Effector CD8-positive, alpha-beta T cell (primary cell): ENCODE data around the gene CECR2.

Source experiments
- DNase-seq: peaks from one replicate; lab custom pipeline; 2025; lab: John Stamatoyannopoulos, UW

CECR2 gene

GRCh38 chr22:17569971-17570511 is 200.8 kb downstream of the CECR2 start:
- no peak for DNase-seq

DNA sequence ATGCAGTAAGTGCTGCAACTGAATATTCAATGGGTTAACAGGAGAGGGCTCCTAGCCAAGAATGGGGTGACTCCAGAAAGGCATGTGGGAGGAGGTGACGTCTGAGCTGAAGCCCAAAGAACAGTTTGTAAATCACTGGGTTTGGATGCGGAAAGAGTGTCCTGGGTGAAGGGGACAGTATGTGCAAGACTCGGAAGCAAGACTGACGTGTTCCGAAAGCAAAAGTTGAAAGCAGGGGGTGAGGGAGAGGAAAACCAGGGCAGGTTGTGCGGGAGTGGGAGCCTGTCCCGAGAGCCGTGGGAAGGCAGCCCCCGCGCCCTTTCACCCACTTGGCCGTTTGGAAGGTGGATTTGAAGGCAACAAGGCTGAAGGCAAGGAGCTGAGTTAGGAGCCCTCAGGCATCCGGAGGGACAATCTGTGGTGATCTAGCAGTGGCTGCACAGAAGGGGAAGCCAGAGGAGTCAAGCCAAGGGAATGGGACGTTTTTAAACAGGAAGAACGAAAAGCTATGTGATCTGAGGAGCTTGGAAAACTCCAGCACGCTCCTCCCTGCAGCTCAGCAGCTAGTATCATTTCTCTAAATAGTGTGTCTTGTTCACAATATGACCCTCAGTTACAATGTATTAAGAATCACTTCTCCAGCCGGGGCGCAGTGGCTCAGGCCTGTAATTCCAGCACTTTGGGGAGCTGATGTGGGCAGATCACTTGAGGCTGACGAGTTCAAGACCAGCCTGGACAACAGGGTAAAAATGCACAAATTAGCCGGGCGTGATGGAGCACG is 201.8 kb downstream of the CECR2 start:
- DNase-seq, result no peak

DNA sequence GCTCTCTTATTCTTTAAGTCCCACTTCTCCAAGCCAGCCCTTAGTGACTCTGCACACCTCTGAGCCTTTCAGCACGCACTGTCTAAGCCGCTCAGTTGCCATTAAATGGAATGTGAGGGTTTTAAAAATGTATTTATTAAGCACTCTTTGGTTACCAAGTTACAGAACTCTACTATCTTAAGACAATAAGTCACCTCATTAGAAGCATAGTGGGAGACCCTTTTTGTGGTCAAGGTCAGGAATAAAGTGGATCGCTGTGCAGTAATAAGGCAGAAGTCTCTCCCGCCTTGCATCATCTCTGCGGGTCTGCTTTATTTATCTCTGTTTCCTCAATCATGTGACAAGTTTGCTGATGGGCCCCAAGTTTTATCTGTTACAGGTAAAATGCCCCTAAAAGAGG is 205.9 kb downstream of the CECR2 start:
- DNase-seq, result no peak

GRCh38 chr22:17575681-17576080 is 206.4 kb downstream of the CECR2 start:
- no peak for DNase-seq

DNA sequence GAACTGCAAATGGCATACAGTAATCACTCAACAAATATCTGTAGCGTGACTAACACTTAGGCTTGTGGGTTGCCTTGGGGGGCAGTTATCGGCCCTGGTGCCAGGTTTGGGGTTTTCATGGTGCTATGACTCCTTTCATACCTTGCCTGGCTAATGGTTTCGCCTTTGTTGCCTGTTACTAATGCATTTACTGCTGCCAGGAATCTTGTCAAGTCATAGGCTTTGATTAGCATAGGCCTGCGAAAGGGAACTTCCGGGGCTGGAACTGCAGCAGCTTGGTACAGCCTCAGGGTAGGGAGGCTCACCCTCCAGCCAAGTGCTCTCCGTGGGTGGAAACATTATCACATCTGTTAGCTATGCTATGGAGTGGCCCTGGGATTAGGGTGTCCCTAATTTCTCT is 207.2 kb downstream of the CECR2 start:
- no peak for DNase-seq

DNA sequence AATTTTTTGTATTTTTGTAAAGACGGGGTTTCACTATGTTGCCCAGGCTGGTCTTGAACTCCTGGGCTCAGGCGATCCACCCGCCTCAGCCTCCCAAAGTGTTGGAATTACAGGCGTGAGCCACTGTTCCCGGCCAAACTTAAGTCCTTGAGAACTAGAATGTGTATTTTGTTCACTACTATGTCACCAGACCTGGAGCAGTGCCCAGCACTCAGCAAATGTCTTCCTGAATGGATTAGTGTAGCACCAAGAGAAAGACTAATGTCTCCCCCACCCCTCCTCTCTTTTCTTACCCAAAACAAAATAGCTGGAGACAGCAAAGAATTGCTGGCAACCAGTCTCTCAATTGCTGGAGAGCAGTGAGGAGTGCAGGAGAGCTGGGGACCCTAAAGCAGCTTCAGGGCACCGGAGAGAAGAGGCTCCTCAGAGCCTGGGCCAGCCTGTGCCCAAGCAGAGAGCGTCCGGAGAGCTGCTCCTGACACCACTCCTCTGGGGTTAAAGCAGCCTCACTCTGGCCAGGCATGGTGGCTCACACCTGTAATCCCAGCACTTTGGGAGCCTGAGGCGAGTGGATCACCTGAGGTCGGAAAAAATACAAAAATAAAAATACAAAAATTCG is 209.0 kb downstream of the CECR2 start:
- DNase-seq, result no peak

DNA sequence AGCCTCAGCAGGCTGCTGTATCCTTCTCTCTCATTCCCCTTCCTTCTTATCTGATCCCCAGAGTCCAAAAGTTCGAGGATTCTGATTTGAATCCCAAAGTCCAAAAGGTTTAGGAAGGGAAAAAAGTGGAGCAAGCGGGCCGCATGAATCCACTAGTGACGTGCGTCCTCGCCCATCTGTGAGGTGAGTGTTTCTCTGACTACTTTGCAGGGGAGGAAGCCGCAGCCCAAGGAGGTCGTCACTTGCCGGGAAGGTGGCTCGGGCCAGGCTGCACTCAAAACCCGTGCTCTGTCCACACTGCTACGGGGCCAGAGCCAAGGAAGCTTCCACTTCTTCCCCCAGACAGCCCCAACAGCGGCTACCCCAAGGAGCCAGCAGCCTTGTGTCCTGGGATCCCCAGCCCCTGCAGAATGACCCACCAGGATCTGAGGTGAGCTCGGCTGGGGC is 210.3 kb downstream of the CECR2 start:
- DNase-seq, result no peak

GRCh38 chr22:17580441-17581031 is 211.3 kb downstream of the CECR2 start:
- DNase-seq, result no peak

- no peak for DNase-seq
Observed at GRCh38 chr22:17581056-17581455, 211.8 kb downstream of the CECR2 start.

- no peak for DNase-seq
Observed at GRCh38 chr22:17581631-17582030, 212.4 kb downstream of the CECR2 start.

DNA sequence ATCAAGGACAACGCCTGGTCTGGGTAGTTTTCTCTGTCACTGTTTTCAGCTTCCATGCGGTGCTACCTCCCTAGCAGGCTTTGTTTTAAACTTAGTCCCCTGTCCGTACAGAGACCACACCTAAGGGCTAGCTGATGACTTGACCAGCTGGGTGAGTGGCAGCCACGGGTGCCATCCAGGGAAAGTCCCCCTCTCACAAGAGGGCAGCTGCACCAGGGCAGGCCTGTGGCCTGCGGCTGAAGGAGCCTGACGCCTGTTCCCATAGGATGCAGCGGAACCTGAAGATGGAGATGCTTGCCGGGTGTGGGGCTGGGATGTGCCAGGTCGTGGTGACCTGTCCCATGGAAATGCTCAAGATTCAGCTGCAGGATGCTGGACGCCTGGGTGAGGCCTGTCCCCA is 213.9 kb downstream of the CECR2 start:
- DNase-seq, result no peak

- no peak for DNase-seq
Observed at GRCh38 chr22:17586831-17587440, 217.7 kb downstream of the CECR2 start.

- DNase-seq, result no peak
Observed at GRCh38 chr22:17587629-17588028, 218.4 kb downstream of the CECR2 start.

- DNase-seq, result no peak
Observed at GRCh38 chr22:17588606-17589005, 219.3 kb downstream of the CECR2 start.

DNA sequence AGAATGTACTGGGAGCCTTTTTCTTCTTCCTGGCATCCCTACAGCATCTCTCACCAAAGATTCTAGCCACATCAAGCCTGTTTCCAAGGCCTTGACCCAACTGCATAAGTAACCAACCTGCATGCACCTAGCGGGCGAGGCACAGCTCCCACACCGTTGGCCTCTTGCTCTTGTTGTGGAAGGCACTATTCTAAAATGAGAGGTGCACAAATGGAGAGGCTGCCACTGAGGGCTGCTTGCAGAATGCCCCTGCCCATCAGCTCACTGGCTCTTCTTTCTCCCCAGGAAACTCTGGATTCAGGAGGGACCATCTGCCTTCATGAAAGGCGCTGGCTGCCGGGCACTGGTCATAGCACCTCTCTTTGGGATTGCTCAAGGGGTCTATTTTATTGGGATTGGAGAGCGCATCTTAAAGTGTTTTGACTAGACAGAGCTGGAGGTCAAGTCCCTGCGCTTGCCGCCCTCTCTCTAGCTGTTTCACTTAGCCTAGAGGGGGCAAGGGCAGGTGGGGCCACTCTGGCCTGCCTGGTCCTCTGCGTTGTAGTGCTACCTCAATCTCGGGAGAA is 220.6 kb downstream of the CECR2 start:
- DNase-seq, result no peak

GRCh38 chr22:17590586-17590985 is 221.3 kb downstream of the CECR2 start:
- no peak for DNase-seq

GRCh38 chr22:17592201-17592600 is 222.9 kb downstream of the CECR2 start:
- no peak for DNase-seq

GRCh38 chr22:17596226-17596625 is 227.0 kb downstream of the CECR2 start:
- no peak for DNase-seq

GRCh38 chr22:17597217-17597616 is 228.0 kb downstream of the CECR2 start:
- DNase-seq, result no peak

GRCh38 chr22:17598318-17598717 is 229.1 kb downstream of the CECR2 start:
- DNase-seq, result no peak

DNA sequence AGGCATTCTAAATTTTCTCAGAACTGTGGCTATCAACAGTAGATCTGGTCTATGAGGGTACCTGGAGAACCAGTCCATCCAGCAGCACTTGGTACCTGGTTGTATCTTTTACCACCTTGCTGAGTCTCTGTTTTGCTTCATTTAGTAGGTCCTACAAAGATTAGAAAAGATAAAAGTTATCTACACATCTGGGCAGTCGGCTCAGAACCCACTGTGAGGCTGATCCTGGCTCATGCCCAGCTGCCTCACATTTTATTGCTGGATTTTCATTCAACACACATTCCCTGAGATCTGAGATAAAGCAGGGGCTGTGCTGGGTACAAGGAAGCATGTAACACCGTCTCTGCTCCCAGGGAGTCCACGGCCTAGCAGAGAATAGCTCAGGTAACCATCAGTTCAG is 231.8 kb downstream of the CECR2 start:
- no peak for DNase-seq

DNA sequence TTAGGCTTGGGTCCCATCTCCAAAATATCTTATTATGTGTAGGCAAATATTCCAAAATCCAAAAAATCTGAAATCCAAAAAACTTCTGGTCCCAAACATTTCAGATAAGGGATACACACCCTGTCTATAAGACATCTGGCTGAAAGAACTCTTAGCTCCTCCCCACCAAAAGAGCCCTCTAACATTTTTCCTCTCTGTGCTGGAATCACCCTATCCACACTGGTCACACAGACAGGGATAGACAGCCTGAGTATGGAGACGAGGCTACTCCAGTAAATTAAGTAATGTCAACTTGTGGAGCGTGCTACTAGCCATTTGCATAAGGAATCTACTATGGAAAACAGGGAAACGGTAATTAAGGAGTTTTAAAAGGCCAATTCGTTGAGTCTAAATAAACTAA is 234.4 kb downstream of the CECR2 start:
- DNase-seq, result no peak
